Measurements from ENCODE around the gene MTSS2.

The MTSS2 gene

GRCh38 chr16:70670175-70670574 lies 15.7 kb downstream of the MTSS2 start:
- DNase-seq, result no peak

- DNase-seq, result no peak
Observed at GRCh38 chr16:70665806-70666735, 19.8 kb downstream of the MTSS2 start.

- DNase-seq, result no peak
Observed at GRCh38 chr16:70665113-70665694, 20.6 kb downstream of the MTSS2 start.

- no peak for DNase-seq
Observed at GRCh38 chr16:70664325-70665112, 21.3 kb downstream of the MTSS2 start.

GRCh38 chr16:70663524-70664324 lies 22.1 kb downstream of the MTSS2 start:
- no peak for DNase-seq

- no peak for DNase-seq
Observed at GRCh38 chr16:70662991-70663523, 22.8 kb downstream of the MTSS2 start.

GRCh38 chr16:70661918-70662641 lies 23.8 kb downstream of the MTSS2 start:
- no peak for DNase-seq

- no peak for DNase-seq
Observed at GRCh38 chr16:70661534-70661917, 24.3 kb downstream of the MTSS2 start.

GRCh38 chr16:70660672-70661350 lies 25.0 kb downstream of the MTSS2 start:
- no peak for DNase-seq

GRCh38 chr16:70659953-70660671 lies 25.7 kb downstream of the MTSS2 start:
- DNase-seq, result no peak

- DNase-seq, result no peak
Observed at GRCh38 chr16:70659546-70659945, 26.3 kb downstream of the MTSS2 start.

- DNase-seq, result no peak
Observed at GRCh38 chr16:70658921-70659320, 26.9 kb downstream of the MTSS2 start.

- no peak for DNase-seq
Observed at GRCh38 chr16:70657956-70658355, 27.9 kb downstream of the MTSS2 start.

- DNase-seq, result no peak
Observed at GRCh38 chr16:70656712-70657263, 29.1 kb downstream of the MTSS2 start.

- no peak for DNase-seq
Observed at GRCh38 chr16:70656065-70656711, 29.7 kb downstream of the MTSS2 start.

GRCh38 chr16:70653809-70654771 lies 31.8 kb downstream of the MTSS2 start:
- DNase-seq, result peak; percentile 69

- DNase-seq, result no peak
Observed at GRCh38 chr16:70653406-70653805, 32.4 kb downstream of the MTSS2 start.

GRCh38 chr16:70652322-70652721 lies 33.5 kb downstream of the MTSS2 start:
- no peak for DNase-seq

Measured in activated effector memory CD4-positive, alpha-beta T cell treated with Interleukin-2 at 50 U/mL for 16 hours (primary cell).